Gastroesophageal sphincter (tissue), 3 donors: Measurements from ENCODE around the gene PPP5C.

Experiments used
- CTCF ChIP-seq, 4 experiments: fragments of 200-600 bp in 2 of 4; fragments of 450-650 bp in 2 of 4; sonication (generic) in 1 of 4; IDR thresholded peaks; one replicate each; pipeline ENCODE4 v1.5.1; 2017 to 2019; ENCODE audit warnings: antibody characterized with exemption in 4 of 4, mild to moderate bottlenecking in 2 of 4, moderate library complexity in 2 of 4
- POLR2A ChIP-seq, 2 donors: fragments of 450-650 bp; IDR thresholded peaks; one replicate each; pipeline ENCODE4 v1.6.1; 2017; ENCODE audit warnings: antibody characterized with exemption in 2 of 2, mild to moderate bottlenecking in 2 of 2, moderate library complexity in 1 of 2

GRCh38 chr19:46351241-46352041 lies 4.6 kb downstream of the PPP5C start:
- no peak for TF ChIP-seq CTCF (IDR thresholded peaks at IDR 0.05)
- TF ChIP-seq POLR2A (IDR thresholded peaks at IDR 0.05) = no peak
